GM10248 (cell line): ENCODE data around the gene EGR4.

Source experiments
- CTCF ChIA-PET: fragments of 300-600 bp; sonication (Branson Sonifier 250); formaldehyde crosslinking; extraction: SDS; loops from one replicate; lab custom pipeline; 2021; ENCODE audit warnings: antibody characterized with exemption; lab: Yijun Ruan, JAX
- POLR2A ChIA-PET: fragments of 350-650 bp; sonication (Branson Sonifier 250); formaldehyde crosslinking; extraction: SDS; loops from one replicate; lab custom pipeline; 2020; ENCODE audit warnings: antibody characterized with exemption; lab: Yijun Ruan, JAX
- DNase-seq: peaks from one replicate; pipeline ENCODE4 v3.0.0; 2012; ENCODE audit errors: extremely low spot score
- CTCF ChIP-seq: IDR thresholded peaks from 2 replicates; pipeline ENCODE4 v1.5.1; 2012; ENCODE audit warnings: mild to moderate bottlenecking, low read depth; ENCODE audit errors: extremely low read depth, missing control alignments, control extremely low read depth

EGR4 gene

DNA sequence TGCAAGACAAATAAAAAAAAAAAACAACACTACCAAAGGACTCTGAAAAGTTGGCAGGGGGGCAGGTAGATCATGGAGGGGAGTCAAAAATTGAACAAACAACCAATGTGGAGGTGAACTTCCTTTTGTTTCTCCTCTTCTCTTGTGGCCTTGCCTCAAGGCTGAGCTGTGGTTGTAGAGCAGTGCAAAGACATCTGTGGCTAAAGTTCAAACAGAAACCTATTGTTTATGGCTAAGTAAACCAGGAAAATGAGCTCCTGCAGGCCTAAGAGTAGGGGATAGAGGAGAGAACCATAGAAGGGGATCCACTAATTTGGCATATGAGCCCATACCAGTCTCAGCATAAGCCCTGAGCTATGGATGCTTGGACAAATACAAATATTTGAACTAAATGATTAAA is 40.2 kb upstream of the EGR4 start:
- ChIA-PET CTCF (interaction anchor here (0.7 to 1.0 kb wide), 2 partner anchors 14 to 16 kb away, joined by 3 read pairs; no protein-coding TSS in a partner anchor), POLR2A (no interaction called here)
- no peak for TF ChIP-seq CTCF
- DNase-seq, result no peak

- TF ChIP-seq CTCF, result no peak
- ChIA-PET CTCF (no interaction called here), POLR2A (no interaction called here)
- DNase-seq, result no peak
Observed at GRCh38 chr2:73324126-73324725, 30.9 kb upstream of the EGR4 start.

- CTCF ChIA-PET, result no interaction called here
- POLR2A ChIA-PET, result no interaction called here
- no peak for TF ChIP-seq CTCF
- no peak for DNase-seq
Observed at GRCh38 chr2:73323551-73323950, 30.2 kb upstream of the EGR4 start.

GRCh38 chr2:73314441-73314840 is 21.1 kb upstream of the EGR4 start:
- no peak for DNase-seq
- ChIA-PET CTCF (interaction anchor here (0.6 to 1.2 kb wide), 2 partner anchors 10 to 24 kb away, joined by 3 read pairs; no protein-coding TSS in a partner anchor), POLR2A (no interaction called here)
- TF ChIP-seq CTCF, result no peak

- no peak for TF ChIP-seq CTCF
- ChIA-PET POLR2A (no interaction called here), CTCF (interaction anchor here (1.4 kb wide), 1 partner anchor 37 kb away, joined by 3 read pairs; no protein-coding TSS in a partner anchor)
- no peak for DNase-seq
Observed at GRCh38 chr2:73307720-73308119, 14.4 kb upstream of the EGR4 start.

- no peak for TF ChIP-seq CTCF
- POLR2A ChIA-PET, result no interaction called here
- CTCF ChIA-PET, result interaction anchor here (1.3 to 1.9 kb wide), 2 partner anchors 10 to 11 kb away, joined by 3 to 13 read pairs; no protein-coding TSS in a partner anchor
- DNase-seq, result no peak
Observed at GRCh38 chr2:73301636-73302035, 8.3 kb upstream of the EGR4 start.
